HEK293T (cell line): ENCODE measurements around the gene CIBAR2.

ENCODE experiments used
- ARNT ChIP-seq: fragments of 450-650 bp; IDR thresholded peaks from 2 replicates; pipeline ENCODE4 v1.6.1; 2017; ENCODE audit warnings: mild to moderate bottlenecking
- BHLHE40 ChIP-seq: fragments of 450-650 bp; IDR thresholded peaks from 2 replicates; pipeline ENCODE4 v1.6.1; 2016; ENCODE audit warnings: mild to moderate bottlenecking, moderate library complexity, borderline replicate concordance
- ELF4 ChIP-seq: fragments of 450-650 bp; IDR thresholded peaks from 2 replicates; pipeline ENCODE4 v1.6.1; 2017; ENCODE audit warnings: antibody characterized with exemption
- FOXK2 ChIP-seq: fragments of 450-650 bp; IDR thresholded peaks from 2 replicates; pipeline ENCODE4 v1.6.1; 2016; ENCODE audit warnings: mild to moderate bottlenecking
- FOXM1 ChIP-seq: fragments of 450-650 bp; IDR thresholded peaks from 2 replicates; pipeline ENCODE4 v1.6.1; 2017; ENCODE audit warnings: mild to moderate bottlenecking, borderline replicate concordance
- HDGF ChIP-seq: fragments of 450-650 bp; IDR thresholded peaks from 2 replicates; pipeline ENCODE4 v1.6.1; 2017; ENCODE audit warnings: antibody characterized with exemption, borderline replicate concordance
- L3MBTL2 ChIP-seq: fragments of 450-650 bp; conservative IDR thresholded peaks from 2 replicates; pipeline ENCODE4 v1.6.1; 2016; ENCODE audit warnings: mild to moderate bottlenecking
- LEF1 ChIP-seq: fragments of 450-650 bp; IDR thresholded peaks from 2 replicates; pipeline ENCODE4 v1.6.1; 2017; ENCODE audit warnings: mild to moderate bottlenecking, borderline replicate concordance
- NFRKB ChIP-seq: fragments of 450-650 bp; IDR thresholded peaks from 2 replicates; pipeline ENCODE4 v1.6.1; 2016; ENCODE audit warnings: mild to moderate bottlenecking, moderate library complexity
- SP1 ChIP-seq: fragments of 450-650 bp; IDR thresholded peaks from 2 replicates; pipeline ENCODE4 v1.6.1; 2017
- SUZ12 ChIP-seq: fragments of 450-650 bp; IDR thresholded peaks from 2 replicates; pipeline ENCODE4 v1.6.1; 2016; ENCODE audit warnings: mild to moderate bottlenecking
- TARDBP ChIP-seq: fragments of 450-650 bp; IDR thresholded peaks from 2 replicates; pipeline ENCODE4 v1.6.1; 2016
- ZNF384 ChIP-seq: fragments of 450-650 bp; IDR thresholded peaks from 2 replicates; pipeline ENCODE4 v1.6.1; 2016
- TF ChIP-seq, protein P1 (sequence below): fragments of 450-650 bp; IDR thresholded peaks from 2 replicates; pipeline ENCODE4 v1.6.1; 2016

DNA sequence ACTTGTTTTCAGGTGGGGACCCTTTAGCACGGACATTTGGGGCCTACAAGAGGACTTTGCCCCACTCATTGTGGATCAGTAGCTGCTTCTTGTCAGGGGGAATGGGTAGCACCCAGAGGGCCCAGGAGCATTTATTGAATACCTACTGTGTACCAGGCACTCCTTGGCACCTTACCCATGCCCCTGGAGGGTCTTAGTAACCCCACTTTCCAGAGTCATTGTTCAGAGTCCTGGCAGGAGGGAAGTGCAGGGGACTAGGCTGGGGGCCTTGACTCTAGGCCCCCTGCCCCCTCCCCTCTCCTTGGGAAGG, 21.0 kb upstream of the CIBAR2 start:
- TF ChIP-seq, protein P1, sequence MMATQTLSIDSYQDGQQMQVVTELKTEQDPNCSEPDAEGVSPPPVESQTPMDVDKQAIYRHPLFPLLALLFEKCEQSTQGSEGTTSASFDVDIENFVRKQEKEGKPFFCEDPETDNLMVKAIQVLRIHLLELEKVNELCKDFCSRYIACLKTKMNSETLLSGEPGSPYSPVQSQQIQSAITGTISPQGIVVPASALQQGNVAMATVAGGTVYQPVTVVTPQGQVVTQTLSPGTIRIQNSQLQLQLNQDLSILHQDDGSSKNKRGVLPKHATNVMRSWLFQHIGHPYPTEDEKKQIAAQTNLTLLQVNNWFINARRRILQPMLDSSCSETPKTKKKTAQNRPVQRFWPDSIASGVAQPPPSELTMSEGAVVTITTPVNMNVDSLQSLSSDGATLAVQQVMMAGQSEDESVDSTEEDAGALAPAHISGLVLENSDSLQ: no peak
- TF ChIP-seq FOXK2 (no peak), SP1 (no peak), FOXM1 (no peak), SUZ12 (no peak), BHLHE40 (no peak), TARDBP (no peak), ELF4 (no peak), ZNF384 (no peak), NFRKB (no peak), HDGF (no peak), L3MBTL2 (no peak), LEF1 (no peak), ARNT (no peak)
